Measurements from ENCODE around the gene KCTD21. TPM values are rescaled to one million over a fixed set of nuclear protein-coding genes. Genes with fewer than 3 reads are reported as not detected.
A peak's percentile ranks its signal among the peaks of the same experiment; 100 is the strongest.

KCTD21 gene
- total RNA-seq, 1 donor from 2014 or later, result 10.4 TPM

GRCh38 chr11:78161346-78161745 lies 27.1 kb downstream of the KCTD21 start:
- intact Hi-C loops (cut with DNase I), result loop anchor here (5.0 kb wide), 1 partner anchor 256 kb away; the partner anchor contains the start of gene GAB2
- ATAC-seq (ENCODE audit: poor library complexity) (no peak), DNase-seq (no peak)

DNA sequence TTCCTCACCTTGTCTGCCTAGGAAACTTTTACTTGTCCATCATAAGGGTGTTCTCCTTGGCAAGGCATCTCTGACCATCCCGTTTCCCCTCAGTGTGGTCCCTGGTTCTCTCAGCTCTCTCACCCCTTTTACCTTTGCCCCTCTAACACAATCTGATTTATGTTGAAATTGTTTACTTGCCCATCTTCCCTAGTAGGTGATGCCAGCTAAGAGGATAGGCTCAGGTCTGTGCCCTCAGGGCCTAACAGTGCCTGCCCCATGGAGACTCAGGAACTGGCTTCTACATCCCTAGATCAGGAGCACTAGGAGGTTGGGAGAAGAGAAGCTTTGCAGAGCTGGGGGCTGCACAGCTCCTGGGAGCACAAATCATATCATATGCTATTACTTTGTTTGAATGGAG lies 27.9 kb downstream of the KCTD21 start:
- intact Hi-C loops (cut with DNase I), result loop anchor here (5.0 kb wide), 1 partner anchor 257 kb away; the partner anchor contains the start of gene GAB2
- ATAC-seq (ENCODE audit: poor library complexity) (no peak), DNase-seq (no peak)

DNA sequence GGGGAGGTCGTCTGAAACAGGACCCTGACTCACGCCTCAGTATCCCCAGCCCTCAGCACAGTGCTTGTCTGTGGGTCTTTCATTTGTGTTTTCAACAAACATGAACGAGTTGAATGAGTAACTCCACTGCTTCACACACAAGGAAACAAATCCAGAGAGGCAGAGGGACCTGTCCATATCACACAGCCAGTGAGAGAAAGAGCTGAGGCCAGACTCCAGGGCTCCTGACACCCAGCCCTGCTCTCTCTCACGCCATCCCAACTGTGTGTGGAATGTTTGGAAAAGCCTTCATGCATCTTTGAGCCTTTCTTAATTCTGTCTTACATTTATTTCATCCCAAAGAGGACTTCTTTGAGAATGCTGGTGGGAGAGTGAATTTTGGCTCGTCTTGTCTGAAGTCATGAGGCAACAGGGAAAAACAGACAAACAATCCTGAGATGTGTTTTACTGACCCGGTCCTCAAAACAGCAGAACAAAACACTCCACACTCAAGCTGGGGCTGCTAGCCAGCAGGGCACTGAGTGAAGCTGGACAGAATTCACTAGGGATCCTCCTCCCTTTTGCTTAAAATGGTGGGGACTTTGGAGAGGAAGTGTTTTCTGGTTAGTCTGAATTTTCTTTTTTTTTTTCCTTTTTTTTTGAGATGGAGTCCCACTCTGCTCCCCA lies 29.3 kb downstream of the KCTD21 start:
- intact Hi-C loops (cut with DNase I), result loop anchor here (10.0 kb wide), 1 partner anchor 406 kb away; no protein-coding TSS in a partner anchor
- ATAC-seq (ENCODE audit: poor library complexity) (no peak), DNase-seq (no peak)

DNA sequence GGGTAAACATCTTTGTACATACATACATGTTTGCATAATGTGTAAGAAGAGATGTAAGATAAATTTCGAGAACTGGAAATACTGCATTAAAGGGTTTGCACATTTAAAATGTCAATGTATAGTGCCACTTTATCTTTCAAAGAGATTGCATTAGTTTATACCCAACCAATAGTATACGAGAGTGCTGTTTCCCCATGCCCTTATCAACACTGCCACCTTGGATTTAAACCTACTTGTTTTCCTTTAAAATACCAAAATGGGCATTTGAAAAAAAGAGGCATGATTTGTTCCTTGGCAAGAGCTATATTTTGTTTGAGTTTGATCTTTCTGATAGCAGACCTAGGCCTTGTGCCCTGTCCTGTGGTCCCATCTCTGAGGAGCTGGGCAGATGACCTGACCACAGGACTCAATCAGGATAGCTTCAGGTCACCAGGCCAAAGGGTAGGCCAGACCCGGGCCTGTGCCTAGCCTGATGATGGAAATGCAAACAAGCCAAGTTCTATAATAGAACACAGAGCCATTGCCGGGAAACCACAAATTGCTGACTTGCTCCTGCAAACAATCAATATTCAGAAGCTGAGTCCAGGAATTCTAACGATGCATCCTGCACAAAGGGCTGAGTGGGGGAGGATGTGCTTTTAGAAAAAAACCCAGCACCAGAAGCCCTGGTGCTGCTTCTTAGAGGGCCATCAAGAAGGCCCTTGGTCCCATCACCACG lies 32.1 kb downstream of the KCTD21 start:
- ATAC-seq (ENCODE audit: poor library complexity) (no peak), DNase-seq (no peak)
- intact Hi-C loops (cut with DNase I), result loop anchor here (10.0 kb wide), 1 partner anchor 409 kb away; no protein-coding TSS in a partner anchor

GRCh38 chr11:78151804-78152203 lies 36.6 kb downstream of the KCTD21 start:
- intact Hi-C loops (cut with DNase I), result loop anchor here (10.0 kb wide), 1 partner anchor 413 kb away; no protein-coding TSS in a partner anchor
- DNase-seq (no peak), ATAC-seq (ENCODE audit: poor library complexity) (no peak)

- intact Hi-C loops (cut with DNase I), result loop anchor here (10.0 kb wide), 1 partner anchor 414 kb away; no protein-coding TSS in a partner anchor
- DNase-seq, result no peak
- ATAC-seq (ENCODE audit: poor library complexity), result no peak
These were observed 37.7 kb downstream of the KCTD21 start for GRCh38 chr11:78150754-78151153.

DNA sequence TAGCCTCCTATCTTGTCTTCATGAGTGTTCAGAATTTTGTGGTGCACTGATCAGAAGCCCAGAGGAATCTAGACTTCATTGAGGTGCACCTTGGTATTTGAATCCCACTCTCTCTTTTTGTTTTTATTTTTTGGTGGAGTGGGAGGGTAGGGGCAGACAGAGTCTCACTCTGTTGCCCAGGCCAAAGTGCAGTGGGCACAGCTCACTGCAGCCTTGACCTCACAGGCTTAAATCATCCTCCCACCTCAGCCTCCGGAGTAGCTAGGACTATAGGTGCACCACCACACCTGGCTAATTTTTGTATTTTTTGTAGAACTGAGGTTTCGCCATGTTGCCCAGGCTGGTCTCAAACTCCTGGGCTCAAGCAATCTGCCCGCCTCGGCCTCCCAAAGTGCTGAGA lies 38.1 kb downstream of the KCTD21 start:
- no peak for ATAC-seq (ENCODE audit: poor library complexity)
- intact Hi-C loops (cut with DNase I), result loop anchor here (10.0 kb wide), 1 partner anchor 414 kb away; no protein-coding TSS in a partner anchor
- DNase-seq, result no peak

GRCh38 chr11:78149646-78150045 lies 38.8 kb downstream of the KCTD21 start:
- peak; percentile 74 for ATAC-seq (ENCODE audit: poor library complexity)

GRCh38 chr11:78147807-78148206 lies 40.6 kb downstream of the KCTD21 start:
- ATAC-seq (ENCODE audit: poor library complexity) (no peak), DNase-seq (no peak)
- intact Hi-C loops (cut with DNase I), result no loop called here

More at GRCh38 chr11:78149646-78150045, 38.8 kb downstream of the KCTD21 start:
- intact Hi-C loops (cut with DNase I), result loop anchor here (10.0 kb wide), 1 partner anchor 415 kb away; no protein-coding TSS in a partner anchor
- DNase-seq, result no peak

DNA sequence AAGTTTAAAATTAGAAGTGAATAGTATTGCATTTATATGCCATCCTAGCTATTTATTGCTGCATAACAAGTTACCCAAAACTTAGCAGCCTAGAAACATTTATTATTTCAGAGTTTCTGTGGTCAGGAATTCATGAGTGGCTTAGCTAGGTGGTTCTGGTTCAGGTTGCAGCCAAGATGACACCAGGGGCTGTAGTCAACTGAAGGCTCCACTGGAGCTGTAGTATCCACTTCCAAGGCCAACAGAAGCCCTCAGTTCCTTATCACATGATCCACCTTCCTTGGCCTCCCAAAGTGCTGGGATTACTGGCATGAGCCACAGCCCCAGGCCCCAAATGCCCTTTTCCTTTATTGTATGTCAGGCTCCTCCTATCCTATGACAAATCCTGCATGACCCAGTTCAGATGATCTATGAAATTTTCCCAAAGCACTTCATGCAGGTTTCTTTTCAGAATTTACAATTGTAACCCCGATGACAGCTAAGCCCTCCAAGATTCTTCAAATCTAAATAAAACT lies 42.9 kb downstream of the KCTD21 start:
- DNase-seq (no peak), ATAC-seq (ENCODE audit: poor library complexity) (no peak)
- intact Hi-C loops (cut with DNase I), result no loop called here

- intact Hi-C loops (cut with DNase I), result no loop called here
- DNase-seq (no peak), ATAC-seq (ENCODE audit: poor library complexity) (no peak)
These were observed 47.9 kb downstream of the KCTD21 start for GRCh38 chr11:78140392-78141077.

- peak; percentile 98 for DNase-seq
- intact Hi-C loops (cut with DNase I), result loop anchor here (5.0 kb wide), 1 partner anchor 48 kb away; the partner anchor contains the start of genes KCTD21 and USP35
- peak; percentile 99 for ATAC-seq (ENCODE audit: poor library complexity)
These were observed 48.7 kb downstream of the KCTD21 start, which contains the start of gene ALG8 for GRCh38 chr11:78139422-78140391. Gene ALG8, minus strand, starts transcription at chr11:78139626. Its CDS starts 38 bp downstream, at chr11:78139588.

DNA sequence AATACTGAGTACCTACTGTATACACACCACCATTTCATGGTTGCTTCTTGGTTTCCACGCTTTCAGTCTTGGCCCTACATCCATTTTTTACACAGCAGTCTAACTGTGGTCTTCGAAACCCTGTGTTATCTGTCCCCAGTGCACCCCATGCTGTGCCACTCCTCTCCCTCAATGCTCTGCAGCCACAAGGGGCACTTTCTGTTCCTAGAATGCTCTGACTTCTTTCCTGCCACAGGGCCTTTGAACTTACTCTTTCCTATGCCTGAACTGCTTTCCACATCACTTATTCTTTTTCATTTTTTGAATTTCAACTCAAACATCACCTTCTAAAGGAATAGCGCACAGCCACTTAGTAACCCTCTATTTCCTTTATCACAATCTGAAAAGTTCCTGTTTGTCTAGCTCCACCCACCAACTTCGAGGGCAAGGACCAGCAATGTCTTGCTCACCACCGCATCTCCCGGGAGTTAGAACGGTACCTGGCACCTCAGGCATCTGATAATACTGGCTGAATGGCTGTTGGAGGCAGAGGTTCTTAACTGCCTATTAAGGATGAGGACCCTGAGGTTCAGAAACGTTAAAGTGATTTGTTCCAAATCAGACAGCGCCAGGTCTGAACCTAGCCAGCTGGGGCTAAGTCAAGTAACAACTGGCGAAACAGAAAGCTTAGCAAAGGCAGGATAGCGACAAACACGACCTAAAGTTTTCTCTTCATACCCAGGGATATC lies 49.6 kb downstream of the KCTD21 start:
- ATAC-seq (ENCODE audit: poor library complexity) (no peak), DNase-seq (no peak)
- intact Hi-C loops (cut with DNase I), result loop anchor here (5.0 kb wide), 1 partner anchor 48 kb away; the partner anchor contains the start of genes KCTD21 and USP35

GRCh38 chr11:78138291-78138690 lies 50.1 kb downstream of the KCTD21 start:
- DNase-seq (no peak), ATAC-seq (ENCODE audit: poor library complexity) (no peak)
- intact Hi-C loops (cut with DNase I), result loop anchor here (5.0 kb wide), 1 partner anchor 49 kb away; the partner anchor contains the start of genes KCTD21 and USP35

GRCh38 chr11:78132475-78132874 lies 56.0 kb downstream of the KCTD21 start:
- ATAC-seq (ENCODE audit: poor library complexity), result no peak
- DNase-seq, result no peak
- intact Hi-C loops (cut with DNase I), result no loop called here

GRCh38 chr11:78131956-78132355 lies 56.5 kb downstream of the KCTD21 start:
- intact Hi-C loops (cut with DNase I), result no loop called here
- DNase-seq (no peak), ATAC-seq (ENCODE audit: poor library complexity) (no peak)

DNA sequence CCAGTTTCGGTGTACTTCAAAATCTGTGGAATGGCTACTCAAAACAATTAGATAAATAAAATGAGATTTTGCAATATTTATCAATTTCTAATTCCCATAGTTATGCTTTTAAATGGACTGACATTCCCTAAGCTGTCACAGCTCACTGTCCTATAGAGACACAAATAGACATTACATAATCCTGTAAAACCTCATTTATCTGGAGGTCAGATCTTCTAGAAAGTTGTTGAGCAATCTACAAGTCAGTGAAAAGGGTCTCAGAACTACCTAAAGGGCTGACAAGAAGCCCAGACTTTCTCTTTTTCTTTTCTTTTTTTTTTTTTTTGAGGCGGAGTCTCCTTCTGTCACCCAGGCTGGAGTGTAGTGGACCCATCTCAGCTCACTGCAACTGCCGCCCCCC lies 61.0 kb downstream of the KCTD21 start:
- ATAC-seq (ENCODE audit: poor library complexity), result no peak
- intact Hi-C loops (cut with DNase I), result no loop called here
- DNase-seq, result no peak

Measured in Right ventricle myocardium superior (tissue), 1 donor.